ENCODE data around the gene LDLRAD2. TPM values are rescaled to one million over a fixed set of nuclear protein-coding genes. Genes with fewer than 3 reads are reported as not detected.

The LDLRAD2 gene
- total and polyA plus RNA-seq, 2 of the 4 experiments (the other 2 are of a cell fraction): 0.05 TPM; not detected in 1

DNA sequence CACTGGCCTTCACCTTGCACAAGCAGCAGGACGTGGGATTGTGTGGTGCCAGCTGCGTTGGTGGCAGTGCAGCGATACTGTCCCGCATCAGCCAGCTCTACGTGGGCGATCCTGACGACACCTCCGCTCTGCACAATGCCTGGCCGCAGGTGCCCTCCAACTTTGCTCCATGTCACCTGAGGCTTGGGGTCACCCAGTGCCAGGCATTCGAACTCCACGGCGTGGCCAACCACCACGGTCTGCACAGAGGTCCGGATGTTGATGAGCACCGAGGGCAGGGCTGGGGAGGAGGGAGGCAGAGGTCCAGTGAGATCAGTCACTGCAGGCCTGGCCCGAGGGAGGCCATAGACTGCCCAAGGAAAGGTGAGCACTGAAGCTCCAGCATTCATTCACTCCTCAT, 22.6 kb downstream of the LDLRAD2 start:
- dilution Hi-C loops (cut with HindIII; ENCODE audit: low sequenced_read_pairs, unreplicated experiment): no loop called here
- Histone ChIP-seq H3K4ac (ENCODE audit: low read depth, low read length) (no peak overlapping the region), H2AK9ac (replicated peaks; ENCODE audit: low read depth, low read length, poor library complexity) (no peak overlapping the region), H3K9me3 (ENCODE audit: control insufficient read depth, insufficient read depth, low read length) (peaks cover 9% of the 10 kb centered on the region; the same call in 1 of the 2 replicates), H2BK5ac (ENCODE audit: low read depth, low read length, poor library complexity, severe bottlenecking) (no peak overlapping the region), H2AFZ (replicated peaks; ENCODE audit: low read length, poor library complexity) (no peak overlapping the region), H4K91ac (ENCODE audit: insufficient read depth, low read depth, low read length) (no peak overlapping the region), H2AK5ac (ENCODE audit: low read depth, low read length) (no peak overlapping the region), H3K27me3 (ENCODE audit: control insufficient read depth, insufficient read depth, low read length) (no peaks in the 10 kb centered on the region), H2BK20ac (ENCODE audit: low read depth, low read length) (no peak overlapping the region), H3K56ac (ENCODE audit: extremely low read depth, insufficient read depth, low read length) (no peak overlapping the region), H4K20me1 (ENCODE audit: insufficient read depth, low read length) (no peaks in the 10 kb centered on the region; the same call in 1 of the 2 replicates), H2BK15ac (ENCODE audit: low read depth, low read length) (no peak overlapping the region), H3K9me1 (ENCODE audit: insufficient read depth, low read length) (no peaks in the 10 kb centered on the region), H3K14ac (replicated peaks; ENCODE audit: low read depth, low read length) (no peak overlapping the region), H3K9ac (ENCODE audit: low read depth, low read length) (no peak overlapping the region), H3K27ac (ENCODE audit: insufficient read depth, low read length) (no peak overlapping the region), H2BK120ac (ENCODE audit: low read depth, low read length) (no peak overlapping the region), H3K4me2 (ENCODE audit: low read depth, low read length) (no peak overlapping the region), H3K4me1 (ENCODE audit: control insufficient read depth, insufficient read depth, low read length) (no peaks in the 10 kb centered on the region), H4K5ac (ENCODE audit: low read depth, low read length) (no peak overlapping the region), H3K79me1 (ENCODE audit: low read depth in 1 of 2, low read length in 2 of 2) (peaks cover 0 to 3% of the 10 kb centered on the region in 2 experiments; a peak in 2 of 4 replicates), H3K36me3 (ENCODE audit: control insufficient read depth, insufficient read depth, low read length) (peaks cover 84% of the 10 kb centered on the region), H3K23ac (ENCODE audit: low read depth, low read length) (no peak overlapping the region), H3K18ac (ENCODE audit: low read depth, low read length) (no peak overlapping the region), H4K8ac (ENCODE audit: low read depth in 2 of 2, low read length in 2 of 2) (no peak overlapping the region), H3K4me3 (ENCODE audit: insufficient read depth, low read depth, low read length) (no peak overlapping the region)
- POLR2A ChIA-PET (ENCODE audit: unreplicated experiment): no interaction called here
- in situ Hi-C loops (cut with MboI; ENCODE audit: low sequenced_read_pairs): no loop called here
- intact Hi-C loops (cut with micrococcal nuclease): no loop called here
- ATAC-seq (ENCODE audit: low read depth) (no peak), DNase-seq (no peak)
- WGBS, 2 experiments (ENCODE audit: extremely low coverage in 2 of 2, insufficient read length in 1 of 2): 100% methylated on average over 8 of the region's 16 CpGs; no CpG with 5 or more reads in 1 of the 2 experiments
- BruUV-seq (replicated peaks): no TSS peak
- CTCF ChIA-PET: no interaction called here
- TF ChIP-seq, protein P1, sequence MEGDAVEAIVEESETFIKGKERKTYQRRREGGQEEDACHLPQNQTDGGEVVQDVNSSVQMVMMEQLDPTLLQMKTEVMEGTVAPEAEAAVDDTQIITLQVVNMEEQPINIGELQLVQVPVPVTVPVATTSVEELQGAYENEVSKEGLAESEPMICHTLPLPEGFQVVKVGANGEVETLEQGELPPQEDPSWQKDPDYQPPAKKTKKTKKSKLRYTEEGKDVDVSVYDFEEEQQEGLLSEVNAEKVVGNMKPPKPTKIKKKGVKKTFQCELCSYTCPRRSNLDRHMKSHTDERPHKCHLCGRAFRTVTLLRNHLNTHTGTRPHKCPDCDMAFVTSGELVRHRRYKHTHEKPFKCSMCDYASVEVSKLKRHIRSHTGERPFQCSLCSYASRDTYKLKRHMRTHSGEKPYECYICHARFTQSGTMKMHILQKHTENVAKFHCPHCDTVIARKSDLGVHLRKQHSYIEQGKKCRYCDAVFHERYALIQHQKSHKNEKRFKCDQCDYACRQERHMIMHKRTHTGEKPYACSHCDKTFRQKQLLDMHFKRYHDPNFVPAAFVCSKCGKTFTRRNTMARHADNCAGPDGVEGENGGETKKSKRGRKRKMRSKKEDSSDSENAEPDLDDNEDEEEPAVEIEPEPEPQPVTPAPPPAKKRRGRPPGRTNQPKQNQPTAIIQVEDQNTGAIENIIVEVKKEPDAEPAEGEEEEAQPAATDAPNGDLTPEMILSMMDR (conservative IDR thresholded peaks at IDR 0.05; ENCODE audit: low read depth, low read length): no peak
- no peak for TF ChIP-seq FOS (IDR thresholded peaks at IDR 0.05; ENCODE audit: low read depth, low read length)
- TF ChIP-seq RFX5 (IDR thresholded peaks at IDR 0.05; ENCODE audit: low read depth, low read length): no peak
- no peak for TF ChIP-seq MXI1 (IDR thresholded peaks at IDR 0.05; ENCODE audit: borderline replicate concordance, low read depth, low read length)
- no peak for TF ChIP-seq POLR2A (IDR thresholded peaks at IDR 0.05; ENCODE audit: low read depth, low read length)
- TF ChIP-seq, protein P2, sequence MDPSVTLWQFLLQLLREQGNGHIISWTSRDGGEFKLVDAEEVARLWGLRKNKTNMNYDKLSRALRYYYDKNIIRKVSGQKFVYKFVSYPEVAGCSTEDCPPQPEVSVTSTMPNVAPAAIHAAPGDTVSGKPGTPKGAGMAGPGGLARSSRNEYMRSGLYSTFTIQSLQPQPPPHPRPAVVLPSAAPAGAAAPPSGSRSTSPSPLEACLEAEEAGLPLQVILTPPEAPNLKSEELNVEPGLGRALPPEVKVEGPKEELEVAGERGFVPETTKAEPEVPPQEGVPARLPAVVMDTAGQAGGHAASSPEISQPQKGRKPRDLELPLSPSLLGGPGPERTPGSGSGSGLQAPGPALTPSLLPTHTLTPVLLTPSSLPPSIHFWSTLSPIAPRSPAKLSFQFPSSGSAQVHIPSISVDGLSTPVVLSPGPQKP (IDR thresholded peaks at IDR 0.05; ENCODE audit: borderline replicate concordance, low read depth, low read length): no peak

All from IMR-90 (cell line).